WERI-Rb-1 (cell line): ENCODE results near the gene MGAM2.

Experiments
- DNase-seq: peaks from one replicate; pipeline ENCODE4 v3.0.0-alpha.2; 2020
- H3K27ac ChIP-seq: fragments of 250-450 bp; sonication (Bioruptor Pico); 2 replicates; pipeline ENCODE4 v1.5.1; 2020; ENCODE audit warnings: mild to moderate bottlenecking, moderate library complexity
- H3K27me3 ChIP-seq: fragments of 250-450 bp; sonication (Bioruptor Pico); 2 replicates; pipeline ENCODE4 v1.5.1; 2021; ENCODE audit warnings: mild to moderate bottlenecking, low read depth, moderate library complexity; ENCODE audit not compliant: insufficient read depth, severe bottlenecking
- H3K36me3 ChIP-seq: fragments of 250-450 bp; sonication (Bioruptor Pico); 2 replicates; pipeline ENCODE4 v1.5.1; 2020; ENCODE audit warnings: mild to moderate bottlenecking, moderate library complexity
- H3K4me3 ChIP-seq: 2 replicates; pipeline ENCODE4 v1.5.1; 2011; ENCODE audit warnings: low read depth, mild to moderate bottlenecking, control low read depth, low read length
- H3K9me3 ChIP-seq: fragments of 250-450 bp; sonication (Bioruptor Pico); 2 replicates; pipeline ENCODE4 v1.5.1; 2021; ENCODE audit warnings: mild to moderate bottlenecking, moderate library complexity; ENCODE audit not compliant: severe bottlenecking
- TF ChIP-seq, protein P1 (sequence below): IDR thresholded peaks from 2 replicates; pipeline ENCODE4 v1.5.1; 2011; ENCODE audit warnings: low read depth, mild to moderate bottlenecking, control low read depth, inconsistent platforms, low read length

MGAM2 gene

DNA sequence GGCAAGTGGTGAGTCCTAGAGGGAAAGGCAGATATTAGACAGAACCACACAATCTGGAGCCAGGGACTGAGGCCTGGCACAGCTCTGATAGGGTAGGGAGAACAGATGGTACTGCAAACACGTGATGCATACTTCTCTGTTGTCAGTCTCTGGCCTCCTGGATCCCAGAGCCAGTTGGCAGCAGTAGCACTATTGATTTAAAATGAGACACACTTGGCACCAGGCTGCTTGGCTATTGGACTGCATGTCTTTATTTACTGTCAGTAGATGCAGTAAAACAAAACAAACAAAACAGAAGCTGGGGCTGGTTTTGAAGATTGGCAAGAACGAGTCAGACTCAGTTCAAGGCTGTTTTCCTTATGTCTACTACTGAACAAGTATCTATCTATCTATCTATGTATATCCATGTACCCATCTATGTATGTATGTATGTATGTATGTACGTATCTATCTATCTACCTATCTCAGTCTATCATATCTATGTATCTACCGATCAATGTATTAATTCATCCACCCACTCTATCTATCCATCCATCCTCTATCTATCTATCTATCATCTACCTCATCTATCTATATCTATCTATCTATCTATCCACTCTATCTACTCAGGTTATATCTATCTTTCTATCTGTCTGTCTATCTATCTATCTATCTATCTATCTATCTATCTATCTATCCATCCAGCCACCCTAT is 23.4 kb upstream of the MGAM2 start:
- H3K9me3 ChIP-seq, result no peaks in the 10 kb centered on the region
- TF ChIP-seq, protein P1, sequence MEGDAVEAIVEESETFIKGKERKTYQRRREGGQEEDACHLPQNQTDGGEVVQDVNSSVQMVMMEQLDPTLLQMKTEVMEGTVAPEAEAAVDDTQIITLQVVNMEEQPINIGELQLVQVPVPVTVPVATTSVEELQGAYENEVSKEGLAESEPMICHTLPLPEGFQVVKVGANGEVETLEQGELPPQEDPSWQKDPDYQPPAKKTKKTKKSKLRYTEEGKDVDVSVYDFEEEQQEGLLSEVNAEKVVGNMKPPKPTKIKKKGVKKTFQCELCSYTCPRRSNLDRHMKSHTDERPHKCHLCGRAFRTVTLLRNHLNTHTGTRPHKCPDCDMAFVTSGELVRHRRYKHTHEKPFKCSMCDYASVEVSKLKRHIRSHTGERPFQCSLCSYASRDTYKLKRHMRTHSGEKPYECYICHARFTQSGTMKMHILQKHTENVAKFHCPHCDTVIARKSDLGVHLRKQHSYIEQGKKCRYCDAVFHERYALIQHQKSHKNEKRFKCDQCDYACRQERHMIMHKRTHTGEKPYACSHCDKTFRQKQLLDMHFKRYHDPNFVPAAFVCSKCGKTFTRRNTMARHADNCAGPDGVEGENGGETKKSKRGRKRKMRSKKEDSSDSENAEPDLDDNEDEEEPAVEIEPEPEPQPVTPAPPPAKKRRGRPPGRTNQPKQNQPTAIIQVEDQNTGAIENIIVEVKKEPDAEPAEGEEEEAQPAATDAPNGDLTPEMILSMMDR, result no peak
- H3K36me3 ChIP-seq, result no peaks in the 10 kb centered on the region
- H3K4me3 ChIP-seq, result no peak overlapping the region
- no peak for DNase-seq
- H3K27ac ChIP-seq, result no peak overlapping the region
- no peaks in the 10 kb centered on the region for H3K27me3 ChIP-seq

DNA sequence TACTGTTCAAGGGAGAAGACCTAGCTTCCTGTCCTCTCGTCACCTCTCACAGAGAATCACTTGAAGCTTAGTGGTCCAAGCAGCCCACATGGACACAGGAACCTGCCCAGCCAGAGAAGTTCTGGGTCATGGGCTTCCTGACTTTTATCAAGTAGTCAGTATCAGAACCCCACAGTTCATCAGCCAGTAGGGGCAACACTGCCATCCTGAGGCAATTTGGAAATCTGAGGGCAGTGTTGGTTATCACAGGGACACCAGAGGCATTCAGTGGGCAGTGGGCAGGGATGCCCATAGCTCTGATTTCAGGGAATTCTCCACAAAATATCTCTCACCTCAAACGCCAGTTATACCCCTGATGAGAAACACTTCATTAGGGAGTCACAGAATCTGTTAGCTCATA is 22.5 kb upstream of the MGAM2 start:
- no peak overlapping the region for H3K4me3 ChIP-seq
- no peak overlapping the region for H3K27ac ChIP-seq
- no peaks in the 10 kb centered on the region for H3K9me3 ChIP-seq
- H3K27me3 ChIP-seq, result no peaks in the 10 kb centered on the region
- H3K36me3 ChIP-seq, result no peaks in the 10 kb centered on the region
- DNase-seq, result no peak
- TF ChIP-seq, protein P1, result no peak

DNA sequence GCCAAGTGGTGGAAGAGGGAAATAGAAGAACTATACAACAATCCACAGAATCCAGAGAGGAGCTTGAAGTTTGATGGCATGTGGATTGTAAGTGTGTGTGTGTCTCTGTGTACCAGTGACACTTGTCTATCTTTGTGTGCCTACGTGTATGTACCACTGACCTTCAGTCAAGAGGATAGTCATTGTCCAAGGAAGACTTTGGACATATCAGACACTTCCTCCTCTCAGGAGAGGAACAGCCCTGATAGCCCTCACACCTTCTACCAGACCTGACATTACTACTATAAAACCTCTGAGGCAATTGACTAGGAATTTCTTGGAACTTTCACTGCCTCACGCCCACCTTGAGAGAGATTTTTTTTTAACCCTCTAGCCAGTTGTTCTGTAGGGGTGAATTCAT is 19.6 kb upstream of the MGAM2 start:
- no peaks in the 10 kb centered on the region for H3K9me3 ChIP-seq
- TF ChIP-seq, protein P1, result no peak
- no peak overlapping the region for H3K27ac ChIP-seq
- no peaks in the 10 kb centered on the region for H3K27me3 ChIP-seq
- no peaks in the 10 kb centered on the region for H3K36me3 ChIP-seq
- DNase-seq, result no peak
- H3K4me3 ChIP-seq, result no peak overlapping the region

GRCh38 chr7:142094861-142095260 is 16.7 kb upstream of the MGAM2 start:
- TF ChIP-seq, protein P1, result no peak
- H3K36me3 ChIP-seq, result no peaks in the 10 kb centered on the region
- no peaks in the 10 kb centered on the region for H3K9me3 ChIP-seq
- H3K27ac ChIP-seq, result no peak overlapping the region
- DNase-seq, result no peak
- no peaks in the 10 kb centered on the region for H3K27me3 ChIP-seq
- H3K4me3 ChIP-seq, result no peak overlapping the region

DNA sequence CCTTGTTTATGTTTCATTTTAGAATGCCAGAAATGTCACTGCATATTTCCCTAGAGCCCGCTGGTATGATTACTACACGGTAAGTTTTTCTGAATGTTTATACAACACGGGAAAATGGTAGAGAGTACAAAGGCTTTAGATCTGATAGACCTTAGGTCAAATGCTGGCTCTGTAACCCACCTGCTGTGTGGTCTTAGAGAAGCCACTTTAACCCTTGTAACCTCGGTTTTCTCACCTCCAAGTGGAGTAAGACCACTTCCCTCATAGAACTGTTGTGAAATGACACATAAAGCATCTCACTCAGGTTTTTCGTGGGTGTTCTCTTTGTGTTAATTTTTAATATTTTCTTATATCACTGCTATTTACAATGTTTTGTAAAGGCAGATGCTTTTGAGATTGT is 13.9 kb upstream of the MGAM2 start:
- H3K27ac ChIP-seq, result no peak overlapping the region

More for the DNA sequence above, 13.9 kb upstream of the MGAM2 start:
- no peak for DNase-seq
- Histone ChIP-seq H3K4me3 (no peak overlapping the region), H3K36me3 (no peaks in the 10 kb centered on the region), H3K9me3 (no peaks in the 10 kb centered on the region), H3K27me3 (no peaks in the 10 kb centered on the region)
- TF ChIP-seq, protein P1, result no peak
